ENCODE measurements around the gene IKBKE.

Gene IKBKE

GRCh38 chr1:206469933-206470691 lies at the start of gene IKBKE:
Gene IKBKE, plus strand, starts transcription at chr1:206470476. Its CDS starts 2,752 bp downstream, at chr1:206473228.
- DNase-seq (ENCODE audit: low read depth in 3 of 3), result peak in 1 of 3 donors; percentile 23

- DNase-seq (ENCODE audit: low read depth in 3 of 3), result no peak
Measured at GRCh38 chr1:206421616-206422340, 48.5 kb upstream of the IKBKE start.

DNA sequence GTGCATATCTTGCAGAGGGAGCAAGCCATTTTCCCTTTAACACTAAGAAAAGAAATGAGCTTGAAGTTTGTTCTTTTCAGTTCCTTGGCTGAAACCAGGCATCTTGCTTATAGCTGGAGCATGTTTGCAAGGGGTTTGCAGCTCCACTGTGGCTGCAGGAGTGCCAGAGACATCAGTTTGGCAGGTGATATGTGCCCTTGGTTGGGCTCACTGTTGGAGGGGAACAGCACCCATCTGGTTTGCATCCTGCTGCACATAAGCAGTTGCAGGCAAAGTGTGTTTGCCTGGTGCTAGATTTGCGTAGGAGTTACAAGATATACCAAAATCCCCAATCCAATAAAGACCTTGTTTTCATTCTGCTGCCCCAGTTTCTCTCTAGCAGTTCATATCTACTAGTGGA lies 47.8 kb upstream of the IKBKE start:
- no peak for DNase-seq (ENCODE audit: low read depth in 3 of 3)

GRCh38 chr1:206427291-206427690 lies 43.0 kb upstream of the IKBKE start:
- DNase-seq (ENCODE audit: low read depth in 3 of 3), result no peak

GRCh38 chr1:206429421-206429820 lies 40.9 kb upstream of the IKBKE start:
- DNase-seq (ENCODE audit: low read depth in 3 of 3), result no peak

DNA sequence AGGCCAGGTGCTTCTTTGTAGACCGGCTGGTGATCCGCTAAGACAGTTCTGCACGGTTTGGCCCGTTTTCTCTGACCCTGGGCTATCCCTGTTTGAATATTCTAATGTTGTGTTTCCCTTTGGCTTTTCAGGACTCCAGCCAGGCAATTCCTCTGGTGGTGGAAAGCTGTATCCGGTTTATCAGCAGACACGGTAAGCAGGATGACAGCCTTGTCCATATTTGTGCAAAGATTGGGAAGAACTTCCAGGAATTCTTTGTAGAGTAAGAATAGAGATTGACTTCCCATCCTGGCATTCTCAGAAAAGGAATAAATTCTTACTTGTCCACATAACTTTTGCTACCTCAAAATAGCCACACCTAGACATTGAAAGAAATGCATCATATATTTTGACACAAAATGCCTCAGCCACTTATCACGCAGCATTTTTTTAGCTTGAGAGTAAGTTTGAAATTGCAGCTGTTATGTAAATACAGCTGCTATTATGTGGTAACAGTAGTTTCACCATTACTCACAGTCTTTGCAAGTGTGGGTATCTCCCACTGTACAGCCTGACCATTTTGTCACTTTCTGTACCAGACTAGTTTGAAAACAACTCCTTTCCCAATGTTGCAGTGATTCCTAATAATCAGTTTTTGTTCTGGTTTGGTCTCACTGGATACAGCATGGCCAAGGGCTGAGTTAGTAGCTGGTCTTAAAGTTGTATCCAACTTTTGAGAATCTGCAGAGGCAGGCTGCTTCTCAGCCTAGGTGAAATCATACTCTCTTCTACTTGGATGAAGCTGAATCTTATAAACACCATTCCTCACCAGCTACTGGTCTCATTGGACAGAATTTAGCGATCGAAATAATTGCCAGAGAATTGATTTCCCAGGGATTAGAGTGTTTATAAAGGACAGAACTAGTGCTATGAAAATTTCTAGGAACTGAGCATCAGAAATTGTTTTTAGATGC lies 40.0 kb upstream of the IKBKE start:
- no peak for DNase-seq (ENCODE audit: low read depth in 3 of 3)

DNA sequence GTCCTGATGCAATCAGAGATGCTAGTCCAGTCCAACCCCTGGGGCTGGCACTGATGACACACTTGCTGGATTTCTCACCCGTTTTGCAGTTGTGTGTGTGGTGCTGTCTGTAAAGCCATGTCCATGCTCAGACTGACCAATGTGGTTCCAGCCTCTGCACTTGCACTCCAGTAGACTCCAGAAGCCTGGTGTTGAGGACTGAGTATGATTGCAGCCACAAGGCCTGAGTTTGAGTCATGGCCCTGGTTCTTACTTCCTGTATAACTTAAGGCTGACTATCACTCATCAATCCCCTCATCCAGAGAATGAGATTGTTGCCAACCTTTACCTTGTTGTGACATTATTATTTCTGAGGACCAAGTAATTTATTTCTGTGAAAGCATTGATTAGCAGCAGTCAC lies 34.8 kb upstream of the IKBKE start:
- DNase-seq (ENCODE audit: low read depth in 3 of 3), result no peak

- no peak for DNase-seq (ENCODE audit: low read depth in 3 of 3)
Measured at GRCh38 chr1:206438554-206438953, 31.7 kb upstream of the IKBKE start.

- DNase-seq (ENCODE audit: low read depth in 3 of 3), result no peak
Measured at GRCh38 chr1:206439205-206439604, 31.1 kb upstream of the IKBKE start.

- DNase-seq (ENCODE audit: low read depth in 3 of 3), result no peak
Measured at GRCh38 chr1:206441336-206441967, 28.8 kb upstream of the IKBKE start.

DNA sequence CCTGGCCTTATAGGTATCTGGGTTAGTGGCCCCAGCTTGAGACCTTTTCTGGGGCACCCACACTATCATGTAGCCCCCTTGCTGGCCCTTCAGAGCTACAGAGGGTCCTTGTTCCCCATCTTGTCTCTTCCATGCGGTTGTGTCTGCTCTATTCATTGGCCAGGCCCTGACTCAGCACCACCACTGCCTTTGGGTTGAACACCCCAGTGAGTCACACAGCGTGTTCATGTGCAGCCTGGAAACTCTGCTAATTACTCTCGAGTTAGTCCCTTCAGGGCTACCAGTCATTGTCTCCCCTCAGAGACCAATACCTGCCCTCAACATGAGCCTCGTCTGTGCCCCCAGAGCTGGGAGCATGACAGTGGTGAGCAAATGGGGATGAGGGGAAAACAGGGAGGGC lies 28.2 kb upstream of the IKBKE start:
- DNase-seq (ENCODE audit: low read depth in 3 of 3), result no peak

DNA sequence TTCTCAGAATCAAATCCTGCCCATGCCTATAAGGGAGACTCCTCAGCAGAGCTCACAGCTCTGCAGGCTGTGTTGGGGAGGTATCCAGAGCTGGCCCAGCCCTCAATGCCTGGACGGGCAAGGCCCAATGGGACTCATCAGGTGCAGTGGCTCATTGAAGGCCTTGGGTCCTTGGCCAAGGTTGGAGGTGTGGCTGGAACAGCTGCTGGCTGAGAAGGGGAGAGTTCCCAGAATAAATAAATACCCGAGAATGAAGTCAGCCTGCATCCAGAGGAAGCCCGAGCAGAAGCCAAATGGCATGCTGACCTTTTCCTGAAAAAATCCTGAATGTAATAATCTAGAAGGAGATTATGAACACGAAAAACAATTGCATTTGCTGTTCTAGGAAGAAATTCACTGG lies 25.2 kb upstream of the IKBKE start:
- DNase-seq (ENCODE audit: low read depth in 3 of 3), result no peak

DNA sequence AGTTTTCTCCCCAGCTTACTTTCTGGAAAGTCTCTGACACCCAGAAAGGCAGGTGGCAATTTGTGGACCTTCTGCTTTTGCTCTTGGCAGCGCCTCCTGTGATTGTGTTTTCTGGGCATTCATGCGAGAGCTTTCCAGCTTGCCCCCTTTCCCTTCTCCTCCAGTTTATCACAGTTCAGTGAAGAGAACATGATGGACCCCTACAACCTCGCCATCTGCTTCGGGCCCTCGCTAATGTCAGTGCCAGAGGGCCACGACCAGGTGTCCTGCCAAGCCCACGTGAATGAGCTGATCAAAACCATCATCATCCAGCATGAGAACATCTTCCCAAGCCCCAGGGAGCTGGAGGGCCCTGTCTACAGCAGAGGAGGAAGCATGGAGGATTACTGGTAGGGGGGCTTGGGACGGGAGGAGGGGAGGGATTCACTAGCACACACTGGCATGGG lies 24.3 kb upstream of the IKBKE start:
- no peak for DNase-seq (ENCODE audit: low read depth in 3 of 3)

GRCh38 chr1:206446688-206447421 lies 23.4 kb upstream of the IKBKE start:
- no peak for DNase-seq (ENCODE audit: low read depth in 3 of 3)

DNA sequence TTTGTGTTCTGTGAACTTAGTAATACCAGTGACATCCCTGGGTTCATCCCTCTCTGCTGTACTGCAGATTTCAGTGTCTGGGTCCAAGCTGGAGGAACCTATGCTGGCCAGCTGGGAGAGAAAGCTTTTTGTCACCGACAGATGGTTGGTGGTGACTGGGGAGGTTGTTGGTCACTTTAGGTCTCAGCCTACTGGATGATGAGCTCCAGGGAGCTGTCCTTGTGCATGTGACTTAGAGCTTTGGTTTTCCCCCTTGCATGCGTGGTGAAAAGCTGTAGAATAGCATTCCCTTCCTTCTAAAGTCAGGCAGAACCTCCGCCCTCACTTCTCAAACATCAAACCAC lies 22.9 kb upstream of the IKBKE start:
- no peak for DNase-seq (ENCODE audit: low read depth in 3 of 3)

DNA sequence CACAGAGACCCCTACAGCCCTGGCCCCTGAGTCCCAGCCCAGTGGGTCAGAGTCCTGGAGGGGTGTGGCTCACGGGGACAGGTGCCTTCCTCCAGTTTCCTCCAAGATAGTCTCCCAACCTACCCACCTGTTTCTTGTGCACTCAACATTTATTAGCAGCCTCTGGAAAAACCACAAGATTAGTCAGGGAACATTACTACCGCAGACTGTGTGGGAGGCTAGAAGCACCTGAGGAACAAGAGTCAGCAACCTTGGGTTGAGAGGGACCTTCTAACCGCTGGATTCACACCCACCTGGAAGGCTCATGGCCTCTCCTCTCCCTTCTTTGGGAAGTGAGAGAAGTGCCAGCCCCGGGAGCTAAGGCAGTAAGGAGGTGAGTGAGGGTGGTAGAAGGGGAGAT lies 22.5 kb upstream of the IKBKE start:
- no peak for DNase-seq (ENCODE audit: low read depth in 3 of 3)

DNA sequence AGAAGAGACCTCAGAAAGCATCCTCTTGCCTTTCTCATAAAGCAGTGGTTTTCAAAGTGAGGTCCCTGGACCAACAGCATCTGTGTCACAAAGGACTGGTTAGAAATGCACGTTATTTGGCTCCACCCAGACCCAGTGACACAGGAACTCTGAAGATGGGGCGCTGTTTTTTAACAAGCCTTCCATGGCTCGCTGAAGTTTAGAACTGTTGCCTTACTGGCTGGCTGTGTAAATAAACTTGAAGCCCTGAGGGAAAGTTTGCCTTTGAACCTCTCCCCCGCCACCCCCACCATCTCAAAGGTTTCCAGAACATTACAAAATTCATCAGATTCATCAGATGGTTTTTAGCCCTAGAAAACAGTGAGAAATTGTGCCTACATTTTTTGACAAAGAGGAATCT lies 21.8 kb upstream of the IKBKE start:
- DNase-seq (ENCODE audit: low read depth in 3 of 3), result no peak

GRCh38 chr1:206449565-206449964 lies 20.7 kb upstream of the IKBKE start:
- no peak for DNase-seq (ENCODE audit: low read depth in 3 of 3)

DNA sequence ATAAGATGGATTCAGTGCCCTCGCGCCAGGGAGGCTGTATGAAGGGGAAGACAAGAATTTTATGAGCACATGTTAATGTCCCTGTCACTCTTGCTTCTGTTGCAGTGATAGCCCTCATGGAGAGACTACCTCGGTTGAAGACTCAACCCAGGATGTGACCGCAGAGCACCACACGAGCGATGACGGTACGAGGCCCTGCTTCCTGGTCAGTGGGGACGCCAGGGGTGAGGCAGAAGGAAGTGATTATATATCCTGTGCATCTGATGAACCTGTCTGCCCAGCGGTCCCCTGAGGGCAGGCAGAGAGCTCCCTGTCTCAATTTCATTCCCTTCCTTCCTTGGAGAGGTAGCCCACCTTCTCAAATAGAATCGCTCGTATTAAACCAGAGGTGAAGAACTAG lies 20.0 kb upstream of the IKBKE start:
- DNase-seq (ENCODE audit: low read depth in 3 of 3), result no peak

- no peak for DNase-seq (ENCODE audit: low read depth in 3 of 3)
Measured at GRCh38 chr1:206451134-206451686, 19.1 kb upstream of the IKBKE start.

- no peak for DNase-seq (ENCODE audit: low read depth in 3 of 3)
Measured at GRCh38 chr1:206453111-206453510, 17.2 kb upstream of the IKBKE start.
